ENCODE data around the gene E2F1. TPM values are rescaled to one million over a fixed set of nuclear protein-coding genes. Genes with fewer than 3 reads are reported as not detected.

E2F1 gene
- total RNA-seq, 1 experiment from 2014 or later, result 58.7 TPM

DNA sequence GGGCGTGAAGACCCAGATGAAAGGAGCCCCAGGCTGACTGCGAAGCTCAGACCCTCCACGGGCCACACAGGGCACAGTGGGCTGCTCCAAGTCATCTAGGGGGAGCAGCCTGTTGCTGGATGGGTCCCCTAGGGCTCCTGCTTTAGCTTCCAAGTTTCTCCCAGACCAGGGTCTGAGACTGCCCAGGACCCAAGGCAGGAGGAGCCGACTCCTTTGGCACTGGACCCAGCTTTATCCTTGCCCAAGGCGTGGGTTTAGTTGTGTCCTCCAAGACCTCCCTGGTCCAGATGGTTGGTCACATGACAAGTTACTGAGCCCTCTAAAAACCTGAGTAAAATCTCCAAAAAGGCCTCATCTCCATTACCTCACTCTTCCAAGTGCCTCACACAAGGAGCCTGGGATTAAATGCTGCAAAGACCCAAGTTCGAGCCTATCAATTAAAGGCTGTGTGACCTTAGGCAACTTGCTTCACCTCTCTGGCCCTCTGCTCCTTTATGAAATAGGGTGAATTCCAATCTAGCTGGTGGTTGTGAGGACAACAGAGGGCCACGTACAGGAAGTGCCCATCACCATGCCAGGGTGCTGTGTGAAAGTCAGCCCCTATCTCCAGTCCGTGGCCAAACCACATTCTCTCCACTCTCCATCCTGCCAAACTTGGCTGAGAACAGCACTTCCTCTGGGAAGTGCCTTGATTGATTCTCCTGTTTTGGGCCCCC, 14.5 kb downstream of the E2F1 start:
- no peak for DNase-seq (ENCODE audit: low spot score)

DNA sequence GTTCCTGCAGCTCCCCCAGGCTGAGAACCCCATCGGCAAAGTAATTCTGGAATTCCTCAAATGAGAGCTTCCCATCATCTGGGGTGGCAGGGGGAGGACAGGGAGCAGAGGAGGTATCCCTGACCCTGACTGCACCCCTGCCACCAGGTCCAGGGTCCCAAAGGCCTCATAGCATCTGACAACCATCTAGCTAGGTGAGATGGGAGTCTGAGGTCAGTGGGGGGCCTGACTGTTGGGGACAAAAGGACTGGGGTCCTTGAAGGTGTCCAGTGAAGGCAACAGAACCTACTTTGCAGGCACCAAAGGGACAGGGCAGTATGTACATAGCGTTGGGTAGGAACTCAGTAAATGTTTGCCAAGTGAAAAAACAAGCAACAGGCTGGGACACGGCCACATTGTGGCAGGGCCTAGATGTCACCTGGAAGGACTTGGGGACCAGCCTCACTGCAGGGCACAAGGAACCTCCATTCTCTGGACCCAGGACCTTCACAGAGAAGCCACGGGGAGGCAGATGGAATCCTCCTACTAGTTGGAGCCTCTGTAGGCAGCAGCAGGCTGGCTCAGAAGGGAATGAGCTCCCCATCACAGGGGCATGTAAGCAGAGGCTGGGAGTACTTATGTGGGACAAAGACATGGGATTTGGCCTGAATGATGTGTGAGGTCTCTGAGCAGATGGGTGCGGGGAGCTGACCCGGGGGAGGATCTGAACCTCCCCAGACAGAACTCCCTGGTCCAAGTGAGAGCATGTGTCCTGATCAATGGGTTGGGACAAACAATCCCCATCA, 15.3 kb downstream of the E2F1 start:
- DNase-seq (ENCODE audit: low spot score), result no peak

GRCh38 chr20:33669873-33670640, 16.1 kb downstream of the E2F1 start:
- DNase-seq (ENCODE audit: low spot score), result no peak

DNA sequence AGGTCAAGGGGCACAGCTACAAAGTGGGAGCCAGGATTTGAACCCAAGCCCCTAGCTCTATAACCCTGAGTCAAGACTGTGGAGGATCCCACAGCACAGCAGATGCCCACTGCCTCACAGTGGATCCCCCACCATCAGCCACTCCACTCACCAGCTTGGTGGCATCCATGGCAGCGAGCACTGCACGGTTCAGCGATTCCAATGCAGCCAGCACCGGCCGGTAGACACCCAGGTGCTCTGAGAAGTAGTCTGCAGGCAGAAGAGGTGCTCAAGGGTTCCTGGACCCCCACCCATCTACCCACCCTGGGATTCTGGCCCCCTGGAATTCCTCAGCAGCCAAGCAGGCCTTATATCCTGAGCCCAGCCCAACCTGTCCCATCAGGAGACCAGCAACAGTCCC, 17.0 kb downstream of the E2F1 start:
- DNase-seq (ENCODE audit: low spot score), result no peak

GRCh38 chr20:33668466-33669155, 17.6 kb downstream of the E2F1 start:
- no peak for DNase-seq (ENCODE audit: low spot score)

GRCh38 chr20:33667676-33668465, 18.3 kb downstream of the E2F1 start:
- DNase-seq (ENCODE audit: low spot score), result no peak

DNA sequence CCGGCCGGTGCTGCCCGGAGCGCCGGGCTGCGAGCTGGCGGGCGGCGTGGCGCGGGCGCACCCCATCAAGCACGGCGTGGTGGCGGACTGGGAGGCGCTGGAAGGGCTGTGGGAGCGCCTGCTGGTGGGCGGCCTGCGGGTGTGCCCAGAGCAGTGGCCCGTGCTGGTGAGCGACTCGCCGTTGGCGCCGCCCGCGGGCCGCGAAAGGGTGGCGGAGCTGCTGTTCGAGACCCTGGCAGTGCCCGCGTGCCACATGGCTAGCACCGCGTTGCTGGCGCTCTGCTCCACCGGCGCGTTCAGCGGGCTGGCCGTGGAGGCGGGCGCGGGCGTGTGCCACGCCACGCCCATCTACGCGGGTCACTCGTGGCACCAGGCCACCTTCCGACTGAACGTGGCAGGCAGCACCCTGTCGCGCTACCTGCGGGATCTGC, 18.9 kb downstream of the E2F1 start:
- DNase-seq (ENCODE audit: low spot score), result no peak

GRCh38 chr20:33666293-33667244, 19.6 kb downstream of the E2F1 start, which contains the start of gene ACTL10:
ACTL10 (plus strand) TSS chr20:33666943; CDS start chr20:33667498, 555 bp downstream.
- no peak for DNase-seq (ENCODE audit: low spot score)

GRCh38 chr20:33664762-33665144, 21.4 kb downstream of the E2F1 start:
- DNase-seq (ENCODE audit: low spot score), result no peak

- DNase-seq (ENCODE audit: low spot score), result no peak
Measured at GRCh38 chr20:33664085-33664761, 22.0 kb downstream of the E2F1 start.

GRCh38 chr20:33663161-33664084, 22.8 kb downstream of the E2F1 start:
- peak; percentile 75 for DNase-seq (ENCODE audit: low spot score)

DNA sequence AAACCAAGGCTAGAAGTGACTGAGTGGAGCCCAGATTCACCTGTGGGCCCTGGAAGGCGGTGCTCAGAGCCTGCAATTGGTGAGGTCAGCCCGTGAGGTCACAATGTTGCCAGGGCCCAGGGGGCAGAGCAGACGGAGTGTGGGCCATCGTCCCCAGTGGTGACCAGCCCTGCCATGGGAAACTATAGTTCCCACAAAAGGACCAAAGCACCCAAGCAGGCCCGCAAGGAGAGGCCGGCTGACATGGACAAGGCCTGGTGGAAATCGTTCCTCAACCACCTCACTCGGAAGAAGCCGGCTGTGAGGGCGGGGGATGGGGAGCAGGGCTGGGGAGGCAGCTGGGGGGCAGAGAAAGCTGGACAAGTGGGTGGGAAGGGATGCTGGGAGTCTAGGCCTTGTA, 24.0 kb downstream of the E2F1 start, which contains the start of gene C20orf144:
TSS of gene C20orf144 (plus strand) at position 156 of the 400 bp plus-strand sequence. CDS start at position 175, 19 bp downstream.
- no peak for DNase-seq (ENCODE audit: low spot score)

DNA sequence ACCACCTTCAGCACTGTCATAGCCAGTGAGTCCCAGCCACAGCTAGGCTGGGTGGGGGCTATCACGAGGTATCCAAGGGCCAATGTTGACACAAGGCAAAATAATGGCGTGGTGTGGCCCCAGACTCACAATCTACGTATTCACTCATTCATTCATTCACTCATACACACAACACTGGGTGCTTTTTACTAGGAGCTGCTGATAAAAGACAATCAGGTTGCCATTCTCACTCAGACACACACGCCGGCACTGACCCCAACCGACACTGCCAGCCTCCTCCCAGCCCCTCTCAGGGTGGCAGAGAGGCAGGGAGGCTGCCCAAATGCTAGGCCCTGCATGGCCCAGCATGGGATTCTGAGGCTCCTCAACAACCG, 25.5 kb downstream of the E2F1 start:
- DNase-seq (ENCODE audit: low spot score), result no peak

DNA sequence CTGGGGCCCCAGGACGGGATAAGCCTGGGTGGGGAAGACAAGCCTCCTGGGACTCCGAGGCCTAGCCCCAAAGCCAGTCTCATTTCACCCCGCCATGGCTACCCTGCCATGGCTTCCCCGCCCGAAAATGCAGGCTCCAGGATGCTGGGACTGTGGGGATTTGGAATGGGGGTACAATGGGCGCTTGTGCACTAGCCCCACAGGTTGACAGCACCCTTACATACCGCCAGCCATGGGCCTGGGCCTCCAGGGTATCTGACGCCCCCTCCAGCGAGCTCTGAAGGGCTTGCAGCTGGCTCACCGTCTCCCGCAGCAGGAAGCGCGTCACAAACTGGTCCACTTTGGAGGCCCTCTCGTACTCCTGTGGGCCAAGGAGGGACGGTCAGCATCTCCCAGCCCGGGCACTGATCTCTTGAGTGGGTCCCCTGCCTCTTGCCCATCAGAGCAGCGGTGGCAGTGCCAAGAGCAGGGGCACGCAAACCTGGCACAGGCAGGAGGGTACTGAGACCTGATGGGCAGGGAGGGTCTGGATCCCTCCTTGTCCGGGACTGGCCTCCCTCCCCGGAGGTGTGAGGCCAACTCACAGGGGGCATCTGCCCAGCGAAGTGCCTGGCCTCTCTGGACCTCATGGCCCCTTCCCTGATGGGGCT, 26.0 kb downstream of the E2F1 start:
- DNase-seq (ENCODE audit: low spot score), result no peak

DNA sequence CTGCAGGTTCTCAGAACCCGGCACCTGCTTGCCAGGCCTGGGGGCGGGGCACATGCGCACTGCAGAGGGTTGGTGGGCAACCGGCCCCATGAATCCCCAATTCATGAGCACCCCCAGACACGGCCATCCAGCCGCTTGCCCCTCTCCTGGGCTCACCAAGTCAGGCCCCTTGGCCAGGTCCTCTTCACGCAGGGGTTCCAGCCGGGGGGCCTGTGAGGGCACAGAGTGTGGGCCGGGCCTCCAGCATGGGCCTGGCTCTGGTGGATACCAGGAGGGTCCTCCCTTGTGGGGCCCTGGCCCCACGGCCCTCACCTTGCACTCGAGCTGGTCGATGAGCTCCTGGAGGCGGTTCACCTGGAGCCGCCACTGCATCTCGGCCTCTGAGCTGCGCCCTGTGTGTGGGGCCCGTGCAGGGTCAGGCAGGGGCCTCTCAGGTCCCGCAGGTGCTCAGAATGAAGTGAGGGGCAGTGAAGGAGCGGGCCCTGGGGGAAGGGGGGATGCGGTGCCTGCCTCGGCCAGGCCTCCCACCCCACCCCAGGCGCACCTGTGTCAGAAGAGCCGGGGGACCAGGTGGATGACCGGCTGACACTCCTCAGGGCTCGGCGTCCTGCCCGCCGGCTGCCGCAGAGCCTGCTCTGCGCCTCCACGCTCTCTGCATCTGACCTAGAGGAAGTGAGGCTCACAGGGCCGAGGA, 26.7 kb downstream of the E2F1 start:
- DNase-seq (ENCODE audit: low spot score), result no peak

DNA sequence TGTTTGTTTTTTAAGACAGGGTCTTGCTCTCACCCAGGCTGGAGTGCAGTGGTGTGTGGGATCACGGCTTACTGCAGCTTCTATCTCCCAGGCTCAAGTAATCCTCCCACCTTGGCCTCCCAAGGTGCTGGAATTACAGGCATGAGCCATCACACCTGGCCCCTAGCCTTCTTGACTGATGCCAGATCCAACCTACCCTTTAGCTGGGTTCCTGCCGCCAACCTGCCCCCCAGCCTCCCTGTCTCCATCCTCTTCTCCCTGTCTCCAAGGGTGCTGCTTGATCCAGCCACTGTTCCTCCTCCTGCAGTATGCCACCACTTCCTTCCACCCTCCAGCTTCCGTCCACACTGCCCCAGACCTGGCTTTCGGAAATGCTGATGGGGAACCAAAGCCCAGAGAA, 27.3 kb downstream of the E2F1 start:
- no peak for DNase-seq (ENCODE audit: low spot score)

DNA sequence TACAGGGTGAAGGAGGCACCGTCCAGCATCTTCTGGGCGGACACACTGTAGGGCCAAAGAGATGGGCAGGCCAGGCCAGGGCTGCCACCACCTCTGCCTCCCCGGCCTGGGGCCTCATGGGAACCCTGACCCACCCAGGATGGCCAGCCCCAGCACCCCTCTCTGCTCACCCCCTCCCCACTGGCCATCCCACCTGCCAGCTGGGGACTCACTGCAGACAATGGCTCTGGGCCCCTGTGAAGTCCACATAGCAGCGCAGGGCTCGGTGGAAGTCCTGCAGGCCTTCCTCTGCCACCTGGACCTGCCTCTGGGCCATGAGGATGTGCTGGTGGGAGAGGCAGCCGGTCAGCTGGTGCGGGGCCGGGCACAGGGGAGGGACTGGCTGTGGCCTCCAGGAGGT, 27.7 kb downstream of the E2F1 start:
- DNase-seq (ENCODE audit: low spot score), result no peak
